ENCODE data around the gene LPAR3.

Gene LPAR3

GRCh38 chr1:84773195-84773594 is 119.8 kb downstream of the LPAR3 start:
- no peak for DNase-seq

GRCh38 chr1:84772428-84772943 is 120.5 kb downstream of the LPAR3 start:
- peak; percentile 56 to 59 for DNase-seq

- no peak for DNase-seq
Measured at GRCh38 chr1:84771895-84772294, 121.1 kb downstream of the LPAR3 start.

- DNase-seq: no peak
Measured at GRCh38 chr1:84770481-84770880, 122.5 kb downstream of the LPAR3 start.

GRCh38 chr1:84769636-84770035 is 123.4 kb downstream of the LPAR3 start:
- no peak for DNase-seq

GRCh38 chr1:84768634-84769033 is 124.4 kb downstream of the LPAR3 start:
- DNase-seq: no peak

GRCh38 chr1:84763912-84764680 is 128.9 kb downstream of the LPAR3 start:
- DNase-seq: no peak

GRCh38 chr1:84762664-84763063 is 130.3 kb downstream of the LPAR3 start:
- DNase-seq: no peak
